Measurements from ENCODE around the gene NPTX1.

The NPTX1 gene

GRCh38 chr17:80443498-80443897 lies 32.9 kb downstream of the NPTX1 start:
- no peak for DNase-seq

DNA sequence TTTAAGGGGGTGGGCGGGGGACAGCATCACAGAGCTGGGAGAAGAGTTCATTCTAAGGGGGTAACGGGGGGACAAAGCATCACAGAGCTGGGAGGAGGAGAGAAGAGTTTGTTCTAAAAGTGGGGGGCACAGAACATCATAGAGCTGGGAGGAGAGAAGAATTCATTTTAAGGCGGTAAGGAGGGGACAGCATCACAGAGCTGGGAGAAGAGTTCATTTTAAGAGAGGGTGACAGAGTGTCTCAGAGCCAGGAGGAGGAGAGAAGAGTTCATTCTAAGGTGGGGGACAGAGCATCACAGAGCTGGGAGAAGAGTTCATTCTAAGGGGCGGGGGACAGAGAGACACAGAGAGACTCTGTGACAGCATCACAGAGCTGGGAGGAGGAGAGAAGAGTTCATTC lies 33.6 kb downstream of the NPTX1 start:
- DNase-seq, result no peak

- DNase-seq, result no peak
Observed at GRCh38 chr17:80442323-80442659, 34.1 kb downstream of the NPTX1 start.

DNA sequence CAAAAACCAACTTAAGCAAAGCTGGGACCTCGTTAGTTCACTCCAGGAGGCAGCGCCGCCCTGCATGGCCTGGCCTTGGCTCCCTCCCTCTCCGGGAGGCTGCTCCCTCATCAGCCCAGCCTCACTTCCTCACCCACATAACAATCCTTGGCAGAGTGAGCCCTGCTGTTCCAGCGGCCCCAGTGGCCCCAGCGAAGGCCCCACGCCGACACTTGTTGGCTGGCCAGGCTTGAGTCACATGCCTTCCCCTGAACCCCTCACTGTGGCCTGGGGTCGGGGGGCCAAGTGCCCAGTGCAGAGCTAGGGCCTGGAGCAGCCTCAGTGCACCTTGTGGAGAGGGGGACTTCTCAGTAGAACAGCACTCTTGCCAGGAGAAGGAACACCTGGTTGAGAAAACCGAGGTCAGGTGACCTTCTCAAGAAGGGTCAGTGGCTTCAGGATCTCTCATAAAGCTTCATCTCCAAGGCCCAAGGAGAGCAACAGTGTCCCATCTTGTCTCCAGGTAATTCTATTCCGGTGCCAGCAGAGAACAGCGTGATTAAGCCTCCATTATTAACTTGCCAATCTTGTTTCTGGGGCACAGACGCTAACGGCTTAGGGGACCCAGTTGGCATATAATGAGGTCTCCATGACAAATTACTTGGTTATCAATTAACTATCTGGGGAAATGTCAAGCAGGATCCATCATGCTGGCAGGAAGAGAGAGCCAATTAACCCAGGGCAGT lies 34.6 kb downstream of the NPTX1 start:
- DNase-seq, result no peak

GRCh38 chr17:80441133-80441578 lies 35.3 kb downstream of the NPTX1 start:
- DNase-seq, result peak; percentile 83

- DNase-seq, result no peak
Observed at GRCh38 chr17:80439499-80439898, 36.9 kb downstream of the NPTX1 start.

DNA sequence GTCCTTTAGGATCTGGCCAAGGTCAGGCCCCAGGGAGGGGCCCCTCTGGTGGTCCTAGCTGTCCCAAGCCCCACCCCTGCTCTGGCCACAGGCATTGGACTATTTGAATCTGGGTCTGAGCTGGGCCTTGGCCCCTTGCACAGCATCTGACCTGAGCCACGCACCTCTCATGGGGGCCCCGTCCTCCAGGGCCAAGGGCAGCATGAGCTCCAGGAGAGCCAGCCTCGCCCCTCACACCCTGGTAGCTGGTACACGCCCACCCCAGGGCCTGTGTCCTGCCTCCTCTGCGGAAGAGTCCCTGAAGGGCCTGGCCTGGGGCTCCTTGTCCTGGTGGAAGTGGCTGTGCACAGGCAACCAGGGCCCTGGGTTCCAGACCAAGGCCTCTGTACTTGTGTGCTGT lies 37.6 kb downstream of the NPTX1 start:
- DNase-seq, result no peak

GRCh38 chr17:80437532-80437931 lies 38.9 kb downstream of the NPTX1 start:
- DNase-seq, result no peak

DNA sequence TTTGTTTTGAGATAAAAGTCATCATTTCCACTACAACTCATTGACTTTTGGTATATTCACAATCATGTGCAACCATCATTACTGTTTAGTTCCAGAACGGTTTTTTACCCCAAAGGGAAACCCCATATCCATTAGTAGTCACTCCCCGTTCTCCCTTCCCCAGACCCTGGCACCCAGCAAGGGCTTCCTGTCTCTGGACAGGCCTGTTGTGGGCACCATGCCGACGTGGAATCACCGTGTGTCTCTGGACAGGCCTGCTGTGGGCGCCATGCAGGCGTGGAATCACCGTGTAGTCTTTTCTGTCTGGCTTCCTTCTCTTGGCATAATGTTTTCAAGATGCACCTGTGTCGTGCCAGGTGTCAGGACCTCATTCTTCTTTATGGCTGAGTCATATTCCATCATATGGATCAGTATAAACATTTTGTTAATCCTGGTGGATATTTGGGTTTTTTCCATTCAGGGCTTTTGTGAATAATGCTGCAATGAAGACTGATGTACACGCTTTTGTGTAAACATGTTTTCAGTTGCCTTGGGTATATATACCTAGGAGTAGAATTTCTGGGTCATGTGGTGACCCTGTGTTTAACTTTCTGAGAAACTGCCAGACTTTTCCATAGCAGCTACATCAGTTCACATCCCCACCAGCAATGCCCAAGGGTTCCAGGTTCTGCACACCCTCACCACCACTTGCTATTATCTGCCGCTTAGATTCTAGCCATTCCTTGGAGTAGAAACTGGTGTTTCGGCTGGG lies 42.3 kb downstream of the NPTX1 start:
- no peak for DNase-seq

- no peak for DNase-seq
Observed at GRCh38 chr17:80432961-80433550, 43.4 kb downstream of the NPTX1 start.

- DNase-seq, result no peak
Observed at GRCh38 chr17:80432350-80432955, 44.0 kb downstream of the NPTX1 start.

DNA sequence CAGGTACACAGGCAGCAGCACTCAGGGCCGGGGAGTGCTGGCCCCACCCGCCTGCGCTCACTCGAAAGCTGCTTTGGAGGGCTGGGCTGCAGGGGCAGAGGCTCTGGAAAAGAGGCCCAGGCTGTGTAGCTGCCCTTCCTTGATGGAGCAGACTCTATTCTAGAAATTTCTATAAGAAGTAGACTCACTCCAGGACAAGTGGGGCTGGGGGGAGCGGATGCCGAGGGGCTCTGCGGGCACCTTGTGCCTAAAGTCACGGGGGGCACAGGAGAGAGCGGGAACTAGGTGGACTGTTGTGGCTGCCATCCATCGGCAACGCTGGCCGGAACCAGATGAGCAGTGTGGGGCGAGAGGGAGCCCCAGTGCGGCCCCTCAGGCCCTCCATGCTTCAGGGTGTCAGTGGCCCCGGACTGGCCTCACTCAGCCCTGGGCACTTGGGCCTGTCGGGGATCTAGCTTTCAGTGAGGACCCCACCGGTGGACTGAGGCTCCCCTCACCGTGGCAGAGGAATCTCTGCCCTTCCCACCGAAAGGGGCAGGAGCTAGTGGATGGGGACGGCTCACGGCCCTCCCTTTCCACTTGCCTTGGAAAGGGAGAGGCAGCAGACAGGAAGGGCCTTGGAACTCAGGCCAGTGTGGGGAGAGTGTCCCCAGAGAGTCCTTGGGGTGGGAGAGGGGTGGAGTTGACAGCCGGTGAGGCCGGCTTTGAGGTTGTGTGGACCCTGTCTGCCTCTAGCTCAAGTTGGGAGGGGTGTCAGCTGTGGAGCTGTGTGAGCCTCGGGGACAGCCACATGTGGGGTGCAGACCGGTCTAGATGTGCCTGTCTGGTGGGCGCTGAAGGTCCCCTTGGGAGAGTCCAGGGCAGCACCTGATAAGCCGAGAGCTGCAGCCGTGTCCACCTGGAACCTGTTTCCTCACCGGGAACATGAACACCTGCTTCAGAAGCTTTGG lies 44.9 kb downstream of the NPTX1 start:
- no peak for DNase-seq

DNA sequence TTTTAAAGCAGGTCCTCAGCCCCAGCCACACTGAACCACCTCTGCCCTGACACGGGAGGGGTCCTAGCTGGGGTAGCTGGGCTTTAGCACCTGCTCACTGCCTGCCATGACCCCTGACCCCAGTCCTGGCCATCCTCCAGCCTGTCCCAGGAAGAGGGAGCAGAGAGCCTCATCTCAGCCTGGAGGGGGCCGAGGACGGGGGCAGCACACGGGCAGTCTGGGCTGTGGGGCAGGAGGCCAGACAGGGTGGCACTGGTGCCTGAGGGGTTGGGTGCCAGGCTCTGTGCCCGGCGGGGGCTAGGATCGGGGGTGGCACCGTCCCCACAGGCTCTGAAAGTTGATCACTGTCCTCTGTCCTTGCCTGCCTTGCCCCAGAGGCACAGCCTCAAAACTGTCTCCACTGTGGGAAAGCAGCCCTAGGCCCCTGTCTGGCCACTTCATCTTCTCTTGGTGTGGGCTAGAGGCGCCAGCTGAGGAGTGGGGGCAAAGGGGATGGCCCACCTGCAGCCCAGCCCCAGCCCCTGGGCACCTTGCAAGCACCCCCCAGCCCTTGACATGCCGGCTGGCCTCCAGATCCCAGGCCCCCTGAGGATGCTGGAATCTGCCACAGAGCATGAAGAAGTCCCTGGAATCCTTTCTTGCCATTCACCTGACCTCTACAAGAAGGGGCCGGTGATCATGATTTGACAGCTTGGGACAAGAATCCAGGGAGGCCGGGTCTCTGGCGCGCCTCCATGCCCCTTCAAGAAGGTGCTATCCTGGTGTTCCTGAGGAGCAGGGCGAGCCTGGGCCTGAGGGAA lies 45.8 kb downstream of the NPTX1 start:
- no peak for DNase-seq

DNA sequence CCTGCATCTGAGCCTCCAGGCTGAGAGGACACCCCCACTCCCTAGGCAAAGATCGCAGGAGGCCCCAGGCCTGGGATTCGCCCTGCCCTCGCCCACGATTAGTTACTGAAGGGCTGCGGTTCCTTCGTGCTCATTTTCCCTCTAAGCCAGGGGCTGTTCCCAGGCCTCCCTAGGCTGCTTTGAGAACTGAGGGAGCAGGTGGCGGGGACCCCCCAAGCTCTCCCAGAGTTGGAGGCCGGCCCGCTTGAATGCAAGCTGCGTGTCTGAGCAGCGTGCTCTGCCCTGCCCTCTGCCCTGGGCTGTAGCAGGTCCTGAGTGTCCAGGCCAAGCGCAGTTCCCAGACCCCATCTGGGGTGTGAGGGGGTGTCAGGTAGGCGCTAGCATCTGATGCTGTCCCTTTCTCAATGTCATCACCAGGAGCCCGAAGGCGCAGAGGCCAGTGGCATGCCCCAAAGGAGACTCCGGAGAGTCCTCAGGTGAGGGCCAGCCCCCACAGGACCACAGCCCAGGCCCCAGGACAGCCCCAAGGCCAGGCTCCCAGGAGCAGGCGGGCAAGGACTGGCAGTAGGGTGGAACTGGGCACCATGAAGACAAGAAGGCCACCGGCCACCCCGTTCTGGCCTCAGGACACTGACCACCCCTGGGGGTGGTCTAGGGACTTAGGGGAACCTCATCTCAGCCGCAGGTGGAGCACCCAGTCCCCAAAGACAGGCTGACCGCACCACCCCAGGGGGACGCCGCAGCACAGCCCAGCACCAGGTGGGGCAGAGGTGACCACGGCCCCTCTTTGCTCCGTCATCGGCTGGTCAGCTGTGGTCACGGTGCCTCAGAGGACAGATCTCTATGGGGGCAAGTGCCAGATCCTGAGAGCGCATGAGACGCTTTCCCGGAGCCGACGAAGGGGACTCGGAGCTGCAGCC lies 46.8 kb downstream of the NPTX1 start:
- DNase-seq, result no peak

DNA sequence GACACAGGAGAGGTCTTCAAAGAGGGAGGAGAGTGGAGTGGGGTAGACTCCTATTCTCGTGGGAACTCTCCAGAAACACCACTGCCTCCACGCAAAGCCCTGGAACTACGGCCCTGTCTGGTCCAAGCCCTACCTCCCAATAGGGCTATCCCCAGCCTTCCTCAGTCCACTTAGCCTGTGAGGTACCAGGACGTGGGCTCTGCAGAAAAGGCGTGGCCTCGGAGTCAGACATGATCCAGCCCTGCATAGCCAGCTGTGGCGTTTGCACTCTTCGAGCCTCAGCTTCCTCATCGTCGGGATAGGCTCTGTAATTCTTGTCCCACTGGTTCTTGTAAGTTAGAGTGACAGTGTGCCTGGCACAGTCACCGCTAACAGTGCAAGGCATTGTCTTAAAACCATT lies 47.6 kb downstream of the NPTX1 start:
- no peak for DNase-seq

GRCh38 chr17:80428363-80428762 lies 48.0 kb downstream of the NPTX1 start:
- no peak for DNase-seq

GRCh38 chr17:80427366-80428282 lies 48.8 kb downstream of the NPTX1 start:
- DNase-seq, result no peak

GRCh38 chr17:80426671-80427326 lies 49.6 kb downstream of the NPTX1 start:
- DNase-seq, result peak; percentile 96
